ENCODE results near the gene ESPNL.

Gene ESPNL

DNA sequence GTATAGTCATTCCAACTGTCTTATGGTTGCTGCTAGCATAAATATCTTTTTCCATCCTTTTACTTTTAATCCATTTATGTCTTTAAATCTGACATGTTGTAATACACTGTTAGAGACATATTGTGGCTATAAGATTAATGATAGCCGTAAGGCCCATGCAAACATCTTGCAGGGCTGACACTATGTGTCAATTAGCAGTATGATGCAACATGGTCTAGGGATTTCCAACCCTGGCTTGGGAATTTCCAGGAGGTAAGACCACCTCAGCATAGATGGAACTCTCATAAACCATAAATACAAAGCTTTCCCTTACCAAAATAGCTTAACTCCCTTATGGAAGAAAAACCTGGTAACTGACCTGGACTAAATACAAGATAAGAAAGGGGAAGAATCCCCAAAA is 22.8 kb upstream of the ESPNL start:
- DNase-seq = no peak

DNA sequence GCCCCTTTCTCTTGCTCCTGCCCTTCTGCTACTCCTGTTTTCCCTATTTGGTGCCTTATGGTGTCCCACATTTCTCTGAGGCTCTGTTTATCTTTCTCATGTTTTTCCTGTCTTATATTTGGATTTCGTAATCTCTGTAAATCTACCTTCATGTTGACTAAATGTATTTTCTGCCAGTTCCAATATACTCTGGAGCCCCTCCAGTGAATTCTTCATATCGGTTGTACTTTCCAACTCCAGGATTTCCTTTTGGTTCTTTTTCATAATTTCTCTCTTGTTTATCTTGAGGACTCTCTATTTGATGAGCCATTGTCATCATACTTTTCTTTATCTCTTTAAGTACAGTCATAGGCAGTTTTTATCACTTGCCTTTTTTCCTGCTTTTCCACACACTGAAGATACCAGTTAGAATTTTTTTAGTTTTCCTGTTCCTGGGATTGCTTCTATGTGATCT is 20.2 kb upstream of the ESPNL start:
- DNase-seq = no peak

DNA sequence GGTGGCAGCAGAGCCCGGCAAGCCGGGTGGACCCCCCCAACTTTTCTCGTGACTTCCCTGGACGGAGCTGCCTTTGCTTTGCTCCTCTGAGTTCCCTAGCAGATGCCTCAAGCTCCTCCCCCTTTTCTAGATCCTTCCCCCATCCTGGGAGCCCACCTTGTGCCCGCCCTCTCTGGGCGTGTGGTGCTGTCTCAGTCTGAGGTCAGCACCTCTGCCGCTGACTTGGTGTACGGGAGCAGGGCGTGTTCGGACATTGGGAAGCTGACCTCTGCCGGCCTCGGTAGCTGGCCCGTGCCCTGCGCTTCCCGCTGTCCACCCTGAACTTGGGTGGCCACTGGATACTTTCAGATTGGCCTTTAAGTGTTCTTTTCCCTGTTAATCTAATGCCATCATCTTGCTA is 19.6 kb upstream of the ESPNL start:
- no peak for DNase-seq

DNA sequence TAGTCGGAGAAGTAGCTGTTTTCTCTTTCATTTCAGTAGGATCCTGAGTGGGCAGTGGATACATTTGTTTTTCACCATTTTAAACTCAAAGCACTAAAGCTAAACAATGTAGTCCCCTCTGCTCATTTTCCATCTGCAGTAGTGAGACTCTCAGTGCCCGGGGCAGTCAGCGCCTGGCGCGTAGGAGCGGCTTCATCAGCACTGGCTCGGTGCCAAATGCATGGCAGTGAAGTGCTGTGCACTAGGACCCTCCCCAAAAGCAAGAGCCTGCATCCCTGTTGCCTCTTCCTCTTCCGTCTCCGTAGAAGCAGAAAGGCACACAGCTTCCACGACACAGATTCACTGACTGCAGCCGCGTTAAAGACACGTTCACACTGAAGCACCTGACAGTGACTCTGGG is 19.0 kb upstream of the ESPNL start:
- no peak for DNase-seq

DNA sequence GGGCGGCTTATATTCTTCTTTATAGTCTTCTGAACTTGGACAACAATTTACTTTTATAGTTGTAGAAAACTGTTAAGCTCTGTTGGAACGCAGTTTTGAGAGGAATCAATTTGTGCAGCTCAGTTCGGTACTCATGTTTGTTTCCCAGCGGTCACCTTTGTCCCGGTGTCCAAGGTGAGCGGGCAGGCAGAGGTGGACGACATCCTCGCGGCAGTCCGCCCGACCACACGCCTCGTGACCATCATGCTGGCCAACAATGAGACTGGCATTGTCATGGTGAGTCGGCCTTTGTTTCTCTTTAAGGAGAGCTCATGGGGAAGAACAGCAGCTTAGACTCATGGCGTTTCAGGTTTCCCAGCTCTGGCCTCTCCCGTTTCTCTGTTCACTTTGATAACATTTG is 18.6 kb upstream of the ESPNL start:
- no peak for DNase-seq

DNA sequence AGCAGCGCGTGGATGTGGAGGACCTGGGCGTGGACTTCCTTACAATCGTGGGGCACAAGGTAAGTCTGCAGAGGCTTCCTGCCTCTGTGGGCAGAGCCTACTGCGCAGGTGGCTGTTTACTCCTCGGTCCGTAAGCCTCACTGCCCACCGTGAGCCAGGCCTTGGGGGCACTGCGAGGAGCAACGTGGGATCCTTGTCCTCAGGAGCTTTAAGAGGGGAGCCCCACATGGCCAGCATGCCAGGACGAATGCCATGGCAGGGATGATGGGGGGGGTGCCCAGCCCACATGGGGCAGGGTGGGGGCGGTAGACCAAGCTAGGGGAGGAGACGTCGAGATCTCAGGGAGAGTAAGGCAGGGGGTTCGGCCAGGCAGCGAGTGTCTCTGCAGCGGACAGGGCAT is 18.0 kb upstream of the ESPNL start:
- DNase-seq = no peak

DNA sequence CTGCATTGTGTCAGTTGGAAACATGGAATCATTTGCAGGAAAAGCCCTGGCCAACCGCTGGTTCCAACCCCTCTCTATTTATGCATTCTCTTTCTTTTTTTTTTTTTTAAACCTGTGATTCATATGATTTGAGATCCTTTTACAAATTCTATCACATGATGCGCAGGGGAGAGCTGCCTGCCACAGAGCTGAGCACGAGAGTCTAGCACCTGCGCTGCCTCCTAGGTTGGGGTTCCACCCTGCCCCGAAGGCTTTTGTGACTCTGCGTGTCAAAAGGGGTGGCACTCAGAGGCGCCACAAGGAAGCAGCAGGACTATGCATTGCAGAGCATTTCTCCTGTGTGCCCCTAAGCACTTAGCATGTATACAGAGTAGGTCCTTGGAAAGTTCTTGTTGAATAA is 17.3 kb upstream of the ESPNL start:
- no peak for DNase-seq

DNA sequence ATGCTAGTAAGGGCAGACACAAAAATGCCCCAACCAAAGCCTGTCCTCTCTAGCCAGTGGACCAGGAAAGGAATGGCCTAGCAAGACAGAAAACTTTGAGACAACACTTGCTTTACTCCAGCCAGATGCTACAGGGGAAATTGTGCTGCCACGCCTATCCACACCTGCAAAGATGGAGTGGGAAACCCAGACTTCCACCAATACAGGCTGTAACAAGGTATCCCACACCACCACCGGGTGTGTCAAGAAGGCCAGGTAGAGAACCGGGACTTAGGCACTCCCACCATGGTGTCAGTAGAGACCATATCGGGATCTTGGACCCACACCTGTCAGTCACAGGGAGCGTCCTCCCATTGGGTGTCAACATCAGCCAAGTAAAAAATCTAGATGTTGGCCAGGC is 16.2 kb upstream of the ESPNL start:
- DNase-seq = no peak

DNA sequence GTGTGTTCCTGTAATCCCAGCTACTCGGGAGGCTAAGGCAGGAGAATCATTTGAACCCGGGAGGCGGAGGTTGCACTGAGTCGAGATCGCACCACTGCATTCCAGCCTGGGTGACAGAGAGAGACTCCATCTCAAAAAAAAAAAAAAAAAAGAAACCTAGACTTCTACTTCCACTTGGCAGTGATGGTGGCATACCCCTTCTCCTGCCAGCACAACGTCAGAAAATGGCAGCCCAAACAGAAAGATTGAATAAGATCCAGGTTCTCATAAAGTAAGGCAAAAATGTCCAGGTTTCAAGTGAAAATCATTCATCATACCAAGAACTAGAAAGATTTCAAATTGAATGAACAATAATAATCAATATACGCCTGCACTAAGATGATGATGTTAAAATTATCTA is 15.4 kb upstream of the ESPNL start:
- DNase-seq = no peak

DNA sequence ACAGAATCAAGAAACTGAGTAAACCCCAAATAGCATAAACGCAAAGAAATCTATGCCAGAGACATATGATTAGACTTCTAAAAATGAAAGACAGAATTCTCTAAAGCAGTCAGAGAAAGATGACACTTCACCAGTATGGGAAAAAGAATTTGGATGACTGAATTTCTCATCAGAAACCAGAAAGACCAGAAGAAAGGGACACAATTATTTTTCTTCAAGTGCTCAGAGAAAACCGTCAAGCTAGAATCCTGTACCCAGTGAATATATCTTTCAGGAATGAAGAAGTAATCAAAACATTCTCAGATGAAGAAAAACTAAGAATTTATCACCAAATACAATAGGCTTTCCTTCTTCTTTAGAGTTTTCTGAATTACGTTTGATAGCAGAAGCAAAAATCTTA is 14.2 kb upstream of the ESPNL start:
- no peak for DNase-seq

DNA sequence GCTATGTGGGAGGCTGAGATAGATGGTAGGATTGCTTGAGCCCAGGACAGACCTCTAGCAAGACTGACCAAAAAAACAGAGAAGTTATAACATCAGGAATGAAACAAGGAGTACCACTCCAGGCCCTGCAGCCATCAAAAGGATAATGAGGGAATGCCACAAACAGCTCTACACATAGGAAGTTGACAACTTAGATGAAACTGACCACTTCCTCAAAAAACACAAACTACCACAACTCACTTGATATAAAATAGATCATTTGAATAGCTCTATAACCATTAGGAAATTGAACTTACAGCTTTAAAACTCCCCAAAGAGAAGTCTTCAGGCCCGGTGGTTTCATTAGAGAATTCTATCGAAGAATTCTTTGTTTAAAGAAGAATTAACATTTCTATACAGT is 12.9 kb upstream of the ESPNL start:
- no peak for DNase-seq

DNA sequence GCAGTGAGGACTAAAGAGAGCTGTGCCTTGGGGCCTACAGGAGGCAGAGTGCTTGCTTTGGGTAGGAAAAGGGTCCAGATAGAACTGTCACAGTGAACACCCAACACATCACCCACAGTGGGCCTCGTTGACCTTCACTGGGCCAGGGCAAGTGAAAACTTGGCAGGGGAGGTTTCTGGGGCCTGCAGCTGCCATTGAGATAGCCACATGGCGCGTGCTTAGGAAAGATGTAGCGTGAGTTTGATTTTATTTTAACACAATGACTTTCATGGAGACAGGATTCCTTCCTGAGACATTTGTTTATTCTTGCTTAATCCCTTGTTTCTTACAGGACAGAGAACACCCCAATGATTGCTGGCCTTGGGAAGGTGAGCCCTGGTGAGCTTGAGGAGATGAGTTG is 9.3 kb upstream of the ESPNL start:
- DNase-seq = no peak

DNA sequence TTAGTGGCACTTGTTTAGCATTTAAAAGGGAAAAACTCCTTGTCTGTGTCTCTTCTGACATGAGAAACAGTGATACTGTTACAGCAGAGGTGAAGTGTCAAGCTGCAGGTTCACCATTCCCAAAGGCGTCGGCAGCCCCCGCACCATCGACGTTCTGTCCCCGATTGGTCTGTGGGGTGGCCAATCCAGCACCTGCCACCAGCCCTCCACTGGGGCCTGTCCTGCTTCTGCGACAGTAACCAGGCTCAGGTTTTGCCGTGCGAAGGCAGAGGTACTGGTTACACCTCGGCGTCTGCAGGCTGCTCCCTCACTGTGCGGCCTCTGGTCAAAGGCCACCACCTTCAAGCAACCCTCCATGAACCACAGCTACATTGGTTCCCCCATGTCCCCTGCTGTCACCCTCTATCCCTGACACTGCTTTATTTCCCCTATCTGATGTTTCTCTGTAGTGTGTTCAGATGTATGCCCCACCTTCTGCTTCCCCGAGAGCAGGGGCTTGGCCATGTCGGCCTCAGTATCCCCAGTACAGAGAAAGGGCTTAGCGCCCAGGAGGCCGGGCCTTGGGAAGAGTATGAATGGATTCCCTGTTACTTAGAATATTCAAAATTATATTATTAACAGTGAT is 8.6 kb upstream of the ESPNL start:
- no peak for DNase-seq

DNA sequence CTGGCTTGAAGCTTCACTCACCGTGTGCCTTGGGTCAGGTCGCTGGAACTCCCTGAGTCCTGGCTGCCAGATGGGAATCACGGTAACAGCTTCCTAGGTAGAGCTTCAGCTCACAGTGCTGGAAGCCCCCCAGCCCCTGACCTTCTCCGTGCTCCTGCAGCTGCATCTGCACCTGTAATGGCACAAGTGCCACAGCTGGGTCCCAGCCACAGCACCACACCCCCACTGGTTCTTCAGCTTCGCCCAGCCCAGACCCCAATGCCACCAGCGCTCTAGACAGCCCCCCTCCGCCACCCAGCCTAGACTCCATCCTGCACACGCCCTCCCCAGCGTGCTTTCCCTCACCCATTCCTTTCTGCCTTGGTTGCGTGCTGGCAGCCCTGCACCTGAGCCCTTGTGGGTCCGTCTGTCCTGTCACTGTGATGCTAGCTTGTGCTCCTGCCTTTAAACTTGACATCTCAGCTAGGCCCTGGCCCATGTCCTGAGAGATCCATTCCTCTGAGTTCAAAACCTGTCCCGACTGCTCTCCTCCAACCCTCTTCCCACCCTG is 7.6 kb upstream of the ESPNL start:
- DNase-seq = no peak

DNA sequence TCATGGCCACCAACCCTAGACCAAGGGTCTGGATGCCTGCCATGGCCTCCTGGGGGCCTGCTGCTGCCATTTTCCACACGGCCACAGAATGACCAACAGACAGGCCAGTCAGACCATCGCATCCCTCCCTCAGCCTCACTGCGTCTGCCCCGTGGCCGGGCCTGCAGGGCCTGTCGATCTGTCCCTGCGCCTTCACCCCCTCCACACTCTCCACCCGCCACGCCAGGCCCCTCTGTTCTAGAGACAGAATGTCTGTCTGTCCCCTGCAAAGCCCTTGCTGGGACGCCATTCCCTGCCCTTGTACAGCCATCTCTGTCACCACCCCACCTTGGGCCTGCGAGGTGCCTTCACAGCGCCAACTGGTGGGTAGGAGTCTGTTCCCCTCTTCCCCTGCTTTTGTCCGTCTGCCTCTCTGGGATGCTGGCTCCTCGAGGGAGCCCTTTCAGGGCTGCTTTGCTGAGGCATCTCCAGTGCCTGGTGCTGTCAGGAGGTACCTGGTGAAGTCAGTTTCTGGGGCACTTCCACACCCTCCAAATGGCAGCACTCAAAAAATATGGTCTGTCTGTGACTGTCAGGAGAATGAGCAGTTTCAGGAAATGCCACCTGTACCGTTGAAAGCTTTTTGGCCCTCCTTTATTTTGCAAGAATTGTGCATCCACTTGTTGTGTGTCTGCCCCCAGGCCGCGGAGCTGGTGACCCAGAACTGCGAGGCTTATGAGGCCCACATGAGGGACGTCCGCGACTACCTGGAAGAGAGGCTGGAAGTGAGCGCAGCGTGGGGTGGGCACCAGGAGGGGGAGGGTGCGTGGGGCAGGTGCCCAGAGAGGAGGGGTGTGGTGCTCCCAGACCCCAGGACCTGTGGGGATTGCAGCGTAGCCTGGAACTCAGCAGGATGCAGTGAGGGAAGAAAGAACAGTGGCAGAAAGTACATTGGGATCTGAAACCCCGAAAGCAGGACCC is 6.7 kb upstream of the ESPNL start:
- DNase-seq = no peak

DNA sequence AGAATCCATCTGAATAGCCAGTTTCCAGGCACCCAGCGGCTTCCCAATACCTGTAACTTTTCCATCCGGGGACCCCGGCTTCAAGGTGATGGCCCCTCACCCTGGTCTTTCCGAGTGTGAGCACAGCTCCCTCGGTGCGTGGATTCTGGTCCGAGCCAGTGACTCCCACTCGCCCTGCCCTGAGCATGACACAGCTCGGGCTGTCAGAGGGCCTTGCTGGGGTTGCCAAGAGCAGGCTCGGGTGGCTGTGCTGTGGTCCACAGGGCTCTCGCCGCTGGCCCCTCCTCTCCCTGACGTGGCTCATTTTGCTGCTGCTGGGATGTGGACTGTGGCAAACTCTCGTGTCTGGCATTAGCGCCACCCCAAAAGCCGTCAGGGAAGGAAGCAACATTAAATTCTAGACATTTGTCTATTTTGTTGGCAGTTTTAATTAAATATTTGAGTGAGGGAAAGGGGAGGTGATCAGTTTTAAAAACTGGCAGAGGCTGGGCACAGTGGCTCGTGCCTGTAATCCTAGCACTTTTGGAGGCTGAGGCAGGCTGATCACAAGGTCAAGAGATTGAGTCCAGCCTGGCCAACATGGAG is 5.6 kb upstream of the ESPNL start:
- DNase-seq = no peak

DNA sequence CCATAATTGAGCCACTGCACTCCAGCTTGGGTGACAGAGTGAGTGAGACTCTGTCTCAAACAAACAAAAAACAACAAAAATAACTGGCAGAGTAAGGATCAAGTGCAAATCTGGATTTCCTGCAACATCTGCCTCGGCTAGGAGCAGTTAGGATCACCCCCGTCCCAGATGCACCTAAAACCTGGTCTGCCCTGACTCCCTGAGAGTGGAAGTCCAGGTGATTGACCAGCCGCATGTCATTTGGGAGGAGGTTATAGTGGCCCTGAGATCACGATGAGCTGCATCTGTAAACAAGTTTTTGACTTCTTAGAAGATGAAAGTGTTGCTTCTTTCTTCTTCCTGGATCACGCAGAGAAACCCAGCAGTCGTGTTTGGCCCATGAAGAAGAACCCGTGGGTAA is 5.0 kb upstream of the ESPNL start:
- no peak for DNase-seq

DNA sequence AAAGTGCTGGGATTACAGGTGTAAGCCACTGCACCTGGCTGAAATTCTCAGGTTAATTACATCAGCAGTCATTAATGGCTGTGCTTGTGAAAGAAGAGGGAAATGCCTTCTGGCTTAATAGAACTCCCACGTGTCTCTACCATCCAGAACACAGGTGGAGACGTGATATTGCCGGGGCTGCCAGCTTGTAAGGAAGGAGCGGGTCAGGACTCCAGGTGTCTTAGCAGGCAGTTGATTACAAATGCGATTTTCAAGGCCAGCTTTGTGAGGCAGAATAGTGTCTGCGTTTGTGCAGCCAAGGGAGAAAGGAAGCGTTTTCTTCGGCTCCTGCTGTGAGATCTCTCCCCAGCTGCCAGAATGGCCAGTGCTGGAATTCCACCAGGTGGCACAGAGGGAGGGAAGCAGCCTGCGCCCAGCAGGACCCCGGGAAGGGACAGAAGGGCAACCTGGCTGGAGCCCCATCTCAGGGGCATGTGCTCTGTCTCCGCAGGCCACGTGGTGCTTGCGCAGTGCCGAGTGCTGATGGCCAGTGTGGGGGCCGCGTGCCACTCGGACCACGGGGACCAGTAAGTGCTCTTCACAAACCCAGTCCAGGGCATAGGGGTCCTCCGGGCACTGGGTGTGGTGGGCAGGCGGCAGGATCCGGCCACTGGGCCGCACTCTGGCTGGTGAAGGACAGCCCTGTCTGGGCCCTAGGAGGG is 3.7 kb upstream of the ESPNL start:
- no peak for DNase-seq

DNA sequence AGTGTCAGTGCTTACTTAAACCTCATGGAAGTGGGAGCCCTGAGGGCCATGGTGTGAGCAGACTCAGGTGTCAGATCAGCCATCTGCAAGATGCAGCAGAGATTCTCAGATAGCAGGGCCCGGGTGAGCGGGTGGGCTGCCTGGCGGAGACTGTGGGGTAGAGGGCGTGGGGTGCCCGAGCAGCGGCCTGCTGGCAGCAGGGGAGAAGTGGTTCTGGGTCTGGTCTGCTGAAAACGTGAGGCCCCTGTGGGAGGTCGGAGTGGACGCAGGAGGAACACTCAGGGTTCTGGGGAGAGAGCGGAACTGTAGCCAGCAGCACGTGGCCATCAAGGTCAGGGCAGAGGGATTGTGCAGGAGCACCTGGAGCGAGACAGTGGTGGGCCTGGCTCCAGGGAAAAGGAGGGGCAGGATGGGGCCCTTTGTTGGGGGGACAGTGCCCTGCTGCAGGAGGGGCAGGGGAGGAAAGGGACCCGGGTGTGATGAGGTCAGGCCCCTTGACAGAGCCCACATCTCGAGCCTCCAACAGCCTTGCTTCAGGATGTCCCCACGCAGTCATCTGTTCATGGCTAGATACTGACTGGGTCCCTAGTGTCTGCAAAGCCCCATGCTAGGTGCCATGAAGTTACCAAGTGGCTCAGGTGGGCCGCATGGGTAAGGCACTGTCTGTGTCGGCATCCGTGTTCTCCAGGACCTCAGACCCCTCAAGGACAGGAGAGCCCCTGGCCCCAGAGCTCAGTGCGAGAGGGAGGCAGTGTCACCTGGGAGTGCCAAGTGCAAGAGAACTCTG is 2.7 kb upstream of the ESPNL start:
- DNase-seq = no peak

DNA sequence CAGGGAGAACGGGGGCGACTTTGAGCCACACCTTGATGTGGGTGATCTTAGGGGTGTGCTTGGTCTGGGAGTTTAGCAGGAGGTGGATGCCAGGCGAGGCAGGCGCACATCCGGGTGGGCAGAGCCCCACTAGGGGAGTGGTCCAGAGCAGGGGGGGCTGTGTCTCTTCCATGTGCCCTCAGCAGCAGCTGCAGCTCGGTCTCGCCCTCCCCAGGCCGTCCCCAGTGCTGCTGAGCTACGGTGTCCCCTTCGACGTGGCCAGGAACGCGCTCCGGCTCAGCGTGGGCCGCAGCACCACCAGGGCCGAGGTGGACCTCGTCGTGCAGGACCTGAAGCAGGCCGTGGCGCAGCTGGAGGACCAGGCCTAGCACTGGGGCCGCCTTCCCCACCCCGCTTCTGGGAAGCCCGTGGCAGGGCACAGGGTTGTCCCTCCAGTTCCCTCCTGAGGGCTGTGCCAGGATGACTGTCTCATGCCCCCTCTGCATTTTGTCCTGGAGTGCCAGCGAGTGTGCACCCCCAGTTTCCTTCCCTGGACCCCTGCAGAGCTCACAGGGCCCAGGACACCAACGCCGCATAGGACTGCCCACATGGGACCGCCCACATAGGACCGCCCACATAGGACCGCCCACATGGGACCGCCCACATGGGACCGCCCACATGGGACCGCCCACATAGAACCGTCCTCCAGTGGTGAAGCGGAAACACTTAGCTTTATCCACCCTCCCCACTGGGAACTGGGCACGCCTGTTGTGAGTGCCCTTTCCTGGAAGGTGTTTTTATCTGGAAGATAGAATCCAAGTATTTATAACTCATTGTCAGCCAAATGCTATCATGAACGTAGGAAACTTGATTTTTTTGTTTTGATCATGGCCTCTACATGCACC is 1.9 kb upstream of the ESPNL start:
- DNase-seq = no peak
